GM13977 (cell line): ENCODE data around the gene ACER3.
A peak's percentile ranks its signal among the peaks of the same experiment; 100 is the strongest.

Source experiments
- DNase-seq: peaks from one replicate; pipeline ENCODE4 v3.0.0; 2012; ENCODE audit warnings: low spot score
- CTCF ChIP-seq: IDR thresholded peaks from 2 replicates; pipeline ENCODE4 v1.5.1; 2012; ENCODE audit warnings: mild to moderate bottlenecking, control low read depth; ENCODE audit not compliant: insufficient read depth; ENCODE audit errors: extremely low read depth, missing control alignments
- in situ Hi-C: fragments of 300-500 bp; cut with MboI; formaldehyde crosslinking; loops from one replicate; pipeline ENCODE4 v1.12.0; 2022; ENCODE audit warnings: low sequenced_read_pairs, low pct_unique_long_range_greater_than_20kb, mixed read lengths, inconsistent platforms; ENCODE audit not compliant: unreplicated experiment

Gene ACER3

GRCh38 chr11:77063861-77064260, 203.1 kb downstream of the ACER3 start:
- no peak for DNase-seq
- in situ Hi-C loops = no loop called here

DNA sequence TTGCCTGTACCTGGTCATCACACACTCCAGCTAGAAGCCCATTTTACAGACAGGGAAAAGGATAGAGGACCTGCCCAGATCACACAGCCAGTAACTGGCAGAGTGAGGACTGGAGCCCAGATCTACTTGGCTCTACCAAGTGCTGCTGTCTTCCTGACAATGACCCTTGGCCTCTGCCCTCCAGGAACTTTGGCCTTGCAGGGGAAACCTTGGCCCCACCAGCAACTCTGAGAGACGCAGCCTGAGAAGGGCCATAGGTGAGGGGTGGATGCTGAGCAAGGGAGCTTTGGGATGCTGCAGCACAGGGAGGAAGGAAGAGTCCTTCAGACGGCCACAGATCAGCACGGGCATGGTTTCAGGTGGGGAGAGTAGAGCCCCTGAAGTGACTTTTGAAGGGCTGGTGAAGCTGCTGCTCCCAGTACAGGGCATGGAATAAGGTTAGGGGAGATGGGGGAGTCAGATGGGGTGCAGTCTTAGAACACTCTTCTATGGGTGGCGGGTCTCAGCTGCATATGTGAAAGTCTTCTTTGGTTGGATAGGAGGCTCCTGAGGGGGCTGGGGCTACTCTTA, 204.0 kb downstream of the ACER3 start:
- in situ Hi-C loops = no loop called here
- TF ChIP-seq CTCF = no peak
- no peak for DNase-seq

More at GRCh38 chr11:77063861-77064260, 203.1 kb downstream of the ACER3 start:
- TF ChIP-seq CTCF = no peak

- TF ChIP-seq CTCF = no peak
- in situ Hi-C loops = no loop called here
- no peak for DNase-seq
These were observed 205.1 kb downstream of the ACER3 start for GRCh38 chr11:77065878-77066228.

DNA sequence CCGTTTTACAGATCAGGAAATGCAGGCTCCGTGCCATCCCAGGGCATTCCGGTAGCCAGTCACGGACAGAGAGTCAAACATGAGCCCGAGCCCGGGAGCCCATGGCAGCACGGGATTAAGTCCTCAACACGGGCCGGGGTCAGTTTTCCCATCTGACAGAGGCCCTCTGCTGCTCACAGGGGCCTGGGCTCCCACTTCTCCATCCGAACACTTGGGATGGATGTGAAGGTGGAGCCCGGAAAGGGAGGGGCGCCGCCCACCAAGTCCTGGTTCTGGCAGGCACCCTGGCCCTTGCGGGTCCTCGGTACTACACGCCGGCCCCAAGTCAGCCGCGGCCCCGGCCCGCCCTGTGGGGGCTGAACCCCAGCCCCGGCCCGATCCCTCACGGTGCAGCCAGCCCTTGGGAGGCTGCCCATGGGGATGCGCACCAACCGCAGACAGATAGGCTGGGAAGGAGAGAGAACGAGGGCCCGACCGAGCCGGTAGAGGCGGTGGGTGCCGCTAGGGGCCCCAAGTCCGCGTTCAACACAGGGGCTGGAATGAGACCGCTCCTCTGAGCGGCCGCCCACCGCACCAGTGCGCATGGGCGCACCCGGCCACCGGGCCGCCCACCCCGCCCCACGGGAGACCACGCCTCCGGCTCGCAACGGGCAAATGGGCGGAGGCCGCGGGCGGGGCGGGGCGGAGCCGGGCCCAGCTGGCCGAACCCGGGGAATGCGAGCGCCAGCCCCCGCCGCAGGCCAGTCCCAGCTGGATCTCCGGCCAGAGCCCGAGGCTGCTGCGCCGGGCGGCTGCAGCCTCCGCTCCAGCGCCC, 205.7 kb downstream of the ACER3 start, which contains the start of gene CAPN5:
Gene CAPN5, plus strand, starts transcription at position 743 of the 814 bp plus-strand sequence. CDS start 17,916 bp downstream, outside the sequence.
- peak; percentile 18 for TF ChIP-seq CTCF
- DNase-seq = peak; percentile 98
- in situ Hi-C loops = no loop called here

DNA sequence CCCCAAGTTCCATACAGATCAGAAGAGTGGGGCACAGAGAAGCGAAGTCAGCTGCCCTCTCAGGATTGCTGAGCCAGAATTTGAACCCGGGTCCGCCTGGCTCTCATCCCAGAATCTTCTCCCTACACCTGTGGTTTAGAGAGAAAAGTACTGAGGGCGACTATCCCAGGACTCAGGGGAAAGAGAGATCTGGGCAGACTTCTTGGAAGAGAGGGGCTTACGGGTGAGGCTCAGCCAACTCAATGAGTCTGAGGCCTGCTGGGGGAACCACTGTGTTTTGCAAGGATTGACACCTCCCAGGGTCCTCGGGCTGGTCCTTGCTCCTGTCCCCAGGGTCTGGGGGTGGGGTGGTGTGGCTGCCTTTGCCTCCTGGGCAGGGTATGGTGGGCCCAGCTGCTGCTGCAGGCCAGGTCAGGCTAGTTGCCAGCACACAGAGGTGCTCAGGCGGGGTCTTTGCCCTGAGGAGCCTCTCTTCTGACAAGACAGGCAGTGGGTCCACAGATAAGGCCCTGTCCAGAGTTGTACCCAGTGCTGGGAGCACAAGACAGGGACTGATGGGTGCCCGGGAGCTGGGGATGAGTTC, 207.2 kb downstream of the ACER3 start:
- in situ Hi-C loops = no loop called here
- TF ChIP-seq CTCF = no peak
- no peak for DNase-seq

GRCh38 chr11:77068457-77069335, 208.0 kb downstream of the ACER3 start:
- no peak for DNase-seq
- TF ChIP-seq CTCF = no peak
- in situ Hi-C loops = no loop called here
